ENCODE data around the gene PHYKPL.

PHYKPL gene

DNA sequence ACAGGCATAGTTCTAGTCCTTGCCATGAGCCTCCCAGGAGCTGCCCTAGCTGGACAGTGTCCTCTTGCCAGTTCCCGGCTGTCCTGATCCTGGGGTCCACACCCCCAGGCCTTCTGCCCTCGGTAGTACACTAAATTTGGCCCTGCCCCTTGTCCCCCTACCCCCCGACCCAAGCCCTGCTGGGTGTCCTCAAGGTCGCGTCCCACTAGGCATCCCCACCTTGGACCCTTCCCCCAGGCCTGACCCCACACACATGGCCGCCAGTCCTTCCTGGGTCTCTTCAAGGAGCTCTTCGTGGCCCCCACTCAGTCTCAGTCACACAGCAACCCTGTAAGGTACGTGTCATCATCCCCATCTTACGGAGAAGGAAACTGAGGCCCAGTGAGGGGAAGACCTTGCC, 40.0 kb upstream of the PHYKPL start:
- Histone ChIP-seq H3K9me3 (ENCODE audit: low read length) (no peaks in the 10 kb centered on the region), H3K4me3 (ENCODE audit: low read length) (no peak overlapping the region), H3K4me1 (ENCODE audit: insufficient read depth, low read length) (no peaks in the 10 kb centered on the region), H2AFZ (ENCODE audit: low read depth, low read length) (no peak overlapping the region), H3K36me3 (ENCODE audit: insufficient read depth, low read length) (no peaks in the 10 kb centered on the region), H3K27me3 (ENCODE audit: insufficient read depth, low read length) (no peaks in the 10 kb centered on the region)

GRCh38 chr5:178271726-178272479, 39.3 kb upstream of the PHYKPL start:
- H3K4me3 ChIP-seq (ENCODE audit: low read length): no peak overlapping the region
- H3K36me3 ChIP-seq (ENCODE audit: insufficient read depth, low read length): no peaks in the 10 kb centered on the region
- no peaks in the 10 kb centered on the region for H3K9me3 ChIP-seq (ENCODE audit: low read length)
- H2AFZ ChIP-seq (ENCODE audit: low read depth, low read length): no peak overlapping the region
- H3K4me1 ChIP-seq (ENCODE audit: insufficient read depth, low read length): no peaks in the 10 kb centered on the region
- H3K27me3 ChIP-seq (ENCODE audit: insufficient read depth, low read length): no peaks in the 10 kb centered on the region

- Histone ChIP-seq H2AFZ (ENCODE audit: low read depth, low read length) (no peak overlapping the region), H3K4me3 (ENCODE audit: low read length) (no peak overlapping the region), H3K9me3 (ENCODE audit: low read length) (no peaks in the 10 kb centered on the region), H3K4me1 (ENCODE audit: insufficient read depth, low read length) (no peaks in the 10 kb centered on the region), H3K27me3 (ENCODE audit: insufficient read depth, low read length) (no peaks in the 10 kb centered on the region), H3K36me3 (ENCODE audit: insufficient read depth, low read length) (no peaks in the 10 kb centered on the region)
These were observed 38.6 kb upstream of the PHYKPL start for GRCh38 chr5:178271231-178271630.

GRCh38 chr5:178269499-178269898, 36.9 kb upstream of the PHYKPL start:
- no peaks in the 10 kb centered on the region for H3K9me3 ChIP-seq (ENCODE audit: low read length)

DNA sequence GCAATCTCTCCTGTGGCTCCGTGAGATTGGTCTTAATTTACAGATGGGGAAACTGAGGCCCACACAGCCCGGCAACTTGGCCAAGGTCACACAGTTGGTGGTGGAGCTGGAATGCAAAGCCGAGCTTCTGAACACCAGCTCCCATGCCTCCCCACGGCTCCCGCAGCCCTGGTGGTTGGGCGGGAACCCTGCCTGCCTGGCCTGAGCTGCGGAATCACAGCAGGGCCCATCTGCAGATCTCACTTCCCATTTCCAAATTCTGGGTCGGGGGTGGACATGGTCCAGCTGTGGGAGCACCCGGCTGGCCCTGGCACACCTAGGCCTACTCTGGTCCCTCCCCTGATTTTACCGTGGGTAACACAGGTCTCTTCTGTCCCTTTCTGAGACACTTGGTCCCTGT, 35.3 kb upstream of the PHYKPL start:
- H3K4me3 ChIP-seq (ENCODE audit: low read length): no peak overlapping the region
- H3K9me3 ChIP-seq (ENCODE audit: low read length): no peaks in the 10 kb centered on the region
- no peaks in the 10 kb centered on the region for H3K4me1 ChIP-seq (ENCODE audit: insufficient read depth, low read length)
- no peak overlapping the region for H2AFZ ChIP-seq (ENCODE audit: low read depth, low read length)
- H3K36me3 ChIP-seq (ENCODE audit: insufficient read depth, low read length): no peaks in the 10 kb centered on the region
- no peaks in the 10 kb centered on the region for H3K27me3 ChIP-seq (ENCODE audit: insufficient read depth, low read length)

More at GRCh38 chr5:178269499-178269898, 36.9 kb upstream of the PHYKPL start:
- H3K4me3 ChIP-seq (ENCODE audit: low read length): no peak overlapping the region
- H2AFZ ChIP-seq (ENCODE audit: low read depth, low read length): no peak overlapping the region
- H3K27me3 ChIP-seq (ENCODE audit: insufficient read depth, low read length): no peaks in the 10 kb centered on the region
- no peaks in the 10 kb centered on the region for H3K4me1 ChIP-seq (ENCODE audit: insufficient read depth, low read length)
- no peaks in the 10 kb centered on the region for H3K36me3 ChIP-seq (ENCODE audit: insufficient read depth, low read length)

GRCh38 chr5:178267245-178267644, 34.6 kb upstream of the PHYKPL start:
- no peaks in the 10 kb centered on the region for H3K4me1 ChIP-seq (ENCODE audit: insufficient read depth, low read length)
- no peaks in the 10 kb centered on the region for H3K9me3 ChIP-seq (ENCODE audit: low read length)
- H3K36me3 ChIP-seq (ENCODE audit: insufficient read depth, low read length): no peaks in the 10 kb centered on the region
- H2AFZ ChIP-seq (ENCODE audit: low read depth, low read length): no peak overlapping the region
- H3K4me3 ChIP-seq (ENCODE audit: low read length): no peak overlapping the region
- no peaks in the 10 kb centered on the region for H3K27me3 ChIP-seq (ENCODE audit: insufficient read depth, low read length)

DNA sequence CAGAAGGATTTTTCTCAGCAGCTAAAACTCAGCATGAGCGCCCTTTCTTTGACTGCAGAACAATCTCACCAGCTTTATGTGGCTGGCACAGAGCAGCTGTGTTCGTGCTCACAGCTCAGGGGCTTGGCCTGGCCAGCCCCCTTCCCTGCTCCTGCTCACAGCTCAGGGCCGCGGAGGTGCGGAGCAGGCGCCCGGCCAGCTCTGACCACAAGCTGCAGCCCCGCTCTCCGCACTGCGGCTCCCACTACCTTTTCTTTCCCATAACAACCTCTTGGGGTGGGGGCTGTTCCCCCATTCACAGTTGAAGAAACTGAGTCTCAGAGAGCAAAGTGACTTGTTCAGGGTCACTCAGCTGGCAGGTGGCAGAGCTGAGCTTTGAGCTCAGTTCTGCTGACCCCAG, 34.0 kb upstream of the PHYKPL start:
- Histone ChIP-seq H3K9me3 (ENCODE audit: low read length) (no peaks in the 10 kb centered on the region), H2AFZ (ENCODE audit: low read depth, low read length) (no peak overlapping the region), H3K27me3 (ENCODE audit: insufficient read depth, low read length) (no peaks in the 10 kb centered on the region), H3K36me3 (ENCODE audit: insufficient read depth, low read length) (no peaks in the 10 kb centered on the region), H3K4me3 (ENCODE audit: low read length) (no peak overlapping the region), H3K4me1 (ENCODE audit: insufficient read depth, low read length) (no peaks in the 10 kb centered on the region)

GRCh38 chr5:178265746-178266145, 33.1 kb upstream of the PHYKPL start:
- no peaks in the 10 kb centered on the region for H3K4me1 ChIP-seq (ENCODE audit: insufficient read depth, low read length)
- H3K27me3 ChIP-seq (ENCODE audit: insufficient read depth, low read length): no peaks in the 10 kb centered on the region
- H3K9me3 ChIP-seq (ENCODE audit: low read length): no peaks in the 10 kb centered on the region
- H3K36me3 ChIP-seq (ENCODE audit: insufficient read depth, low read length): no peaks in the 10 kb centered on the region
- H3K4me3 ChIP-seq (ENCODE audit: low read length): no peak overlapping the region
- no peak overlapping the region for H2AFZ ChIP-seq (ENCODE audit: low read depth, low read length)

DNA sequence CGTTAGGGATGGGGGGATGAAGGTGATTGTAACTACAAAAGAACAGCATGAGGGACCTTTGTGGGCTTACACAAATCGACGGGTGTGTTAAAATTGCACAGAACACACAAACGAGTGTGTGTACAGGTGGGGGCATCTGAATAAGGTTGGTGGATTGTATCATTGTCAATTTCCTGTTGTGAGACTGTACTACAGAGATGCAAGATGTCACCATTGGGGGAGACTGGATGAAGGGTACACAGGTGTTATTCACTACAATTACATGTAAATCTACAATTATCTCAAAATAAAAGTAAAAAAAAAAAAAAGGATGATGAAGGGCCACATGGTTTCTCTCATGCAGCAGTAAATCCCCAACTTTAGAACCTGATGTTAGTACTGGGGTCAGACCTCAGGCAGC, 31.4 kb upstream of the PHYKPL start:
- no peaks in the 10 kb centered on the region for H3K9me3 ChIP-seq (ENCODE audit: low read length)
- H3K4me1 ChIP-seq (ENCODE audit: insufficient read depth, low read length): no peaks in the 10 kb centered on the region
- H2AFZ ChIP-seq (ENCODE audit: low read depth, low read length): no peak overlapping the region
- H3K27me3 ChIP-seq (ENCODE audit: insufficient read depth, low read length): no peaks in the 10 kb centered on the region
- H3K36me3 ChIP-seq (ENCODE audit: insufficient read depth, low read length): no peaks in the 10 kb centered on the region
- H3K4me3 ChIP-seq (ENCODE audit: low read length): no peak overlapping the region

- no peaks in the 10 kb centered on the region for H3K9me3 ChIP-seq (ENCODE audit: low read length)
- no peaks in the 10 kb centered on the region for H3K4me1 ChIP-seq (ENCODE audit: insufficient read depth, low read length)
- no peaks in the 10 kb centered on the region for H3K27me3 ChIP-seq (ENCODE audit: insufficient read depth, low read length)
- no peak overlapping the region for H2AFZ ChIP-seq (ENCODE audit: low read depth, low read length)
- H3K4me3 ChIP-seq (ENCODE audit: low read length): no peak overlapping the region
- no peaks in the 10 kb centered on the region for H3K36me3 ChIP-seq (ENCODE audit: insufficient read depth, low read length)
These were observed 29.3 kb upstream of the PHYKPL start for GRCh38 chr5:178261666-178262600.

DNA sequence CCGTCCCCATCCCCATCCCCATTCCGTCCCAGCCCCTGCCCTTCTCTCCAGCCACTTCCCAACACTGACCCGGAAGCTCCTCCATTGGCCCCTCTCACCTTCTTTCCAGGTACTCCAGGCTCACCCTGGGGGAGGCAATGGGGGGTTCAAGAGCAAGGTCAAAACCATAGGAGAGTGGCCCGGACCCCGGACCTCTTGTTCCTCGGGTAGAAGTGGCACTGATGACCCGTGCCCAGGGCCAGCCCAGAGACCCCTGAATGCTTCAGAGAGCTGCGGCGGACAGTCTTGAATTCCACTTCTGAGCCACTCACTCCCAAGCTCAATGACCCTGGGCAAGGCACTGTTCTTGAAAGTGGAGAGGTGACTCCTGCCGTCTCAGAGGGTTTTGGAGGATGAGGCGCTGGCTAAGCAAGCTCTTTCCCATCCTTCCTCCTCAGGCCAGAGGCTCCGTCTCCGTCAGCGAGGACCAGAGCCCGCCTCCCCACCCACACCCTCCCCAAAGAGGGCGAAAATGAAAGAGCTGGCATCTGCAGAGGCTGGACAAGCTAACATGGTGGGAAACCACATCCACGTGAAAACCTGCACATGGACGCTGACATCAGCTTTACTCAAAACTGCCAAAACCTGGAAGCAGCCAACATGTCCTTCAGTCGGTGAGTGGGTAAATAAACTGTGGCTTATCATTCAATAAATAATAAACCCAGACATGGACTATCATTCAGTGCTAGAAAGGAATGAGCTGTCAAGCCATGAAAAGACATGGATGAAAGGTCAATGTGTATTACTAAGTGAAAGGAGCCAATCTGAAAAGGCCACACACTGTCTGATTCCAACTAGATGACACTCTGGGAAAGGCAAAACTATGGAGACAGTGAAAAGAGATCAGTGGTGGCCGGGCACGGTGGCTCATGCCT, 27.3 kb upstream of the PHYKPL start:
- Histone ChIP-seq H3K36me3 (ENCODE audit: insufficient read depth, low read length) (no peaks in the 10 kb centered on the region), H3K27me3 (ENCODE audit: insufficient read depth, low read length) (no peaks in the 10 kb centered on the region), H3K9me3 (ENCODE audit: low read length) (no peaks in the 10 kb centered on the region), H3K4me3 (ENCODE audit: low read length) (no peak overlapping the region), H3K4me1 (ENCODE audit: insufficient read depth, low read length) (no peaks in the 10 kb centered on the region), H2AFZ (ENCODE audit: low read depth, low read length) (no peak overlapping the region)

- no peaks in the 10 kb centered on the region for H3K27me3 ChIP-seq (ENCODE audit: insufficient read depth, low read length)
- no peak overlapping the region for H3K4me3 ChIP-seq (ENCODE audit: low read length)
- no peak overlapping the region for H2AFZ ChIP-seq (ENCODE audit: low read depth, low read length)
- no peaks in the 10 kb centered on the region for H3K4me1 ChIP-seq (ENCODE audit: insufficient read depth, low read length)
- no peaks in the 10 kb centered on the region for H3K9me3 ChIP-seq (ENCODE audit: low read length)
- H3K36me3 ChIP-seq (ENCODE audit: insufficient read depth, low read length): no peaks in the 10 kb centered on the region
These were observed 25.0 kb upstream of the PHYKPL start for GRCh38 chr5:178257650-178258049.

GRCh38 chr5:178256746-178257145, 24.1 kb upstream of the PHYKPL start:
- H3K4me3 ChIP-seq (ENCODE audit: low read length): no peak overlapping the region
- H3K4me1 ChIP-seq (ENCODE audit: insufficient read depth, low read length): no peaks in the 10 kb centered on the region
- H2AFZ ChIP-seq (ENCODE audit: low read depth, low read length): no peak overlapping the region
- no peaks in the 10 kb centered on the region for H3K27me3 ChIP-seq (ENCODE audit: insufficient read depth, low read length)
- H3K9me3 ChIP-seq (ENCODE audit: low read length): no peaks in the 10 kb centered on the region
- H3K36me3 ChIP-seq (ENCODE audit: insufficient read depth, low read length): no peaks in the 10 kb centered on the region

Data from neuron (in vitro differentiated cells).